ENCODE measurements around the gene COL6A3.
"Not testable (repeated sequence)": the region's sequence is repeated elsewhere in the genome, so short reads cannot be mapped to it uniquely, and the experiment has no call there.

Gene COL6A3

GRCh38 chr2:237314681-237315080 is 99.3 kb downstream of the COL6A3 start:
- no peak for DNase-seq

DNA sequence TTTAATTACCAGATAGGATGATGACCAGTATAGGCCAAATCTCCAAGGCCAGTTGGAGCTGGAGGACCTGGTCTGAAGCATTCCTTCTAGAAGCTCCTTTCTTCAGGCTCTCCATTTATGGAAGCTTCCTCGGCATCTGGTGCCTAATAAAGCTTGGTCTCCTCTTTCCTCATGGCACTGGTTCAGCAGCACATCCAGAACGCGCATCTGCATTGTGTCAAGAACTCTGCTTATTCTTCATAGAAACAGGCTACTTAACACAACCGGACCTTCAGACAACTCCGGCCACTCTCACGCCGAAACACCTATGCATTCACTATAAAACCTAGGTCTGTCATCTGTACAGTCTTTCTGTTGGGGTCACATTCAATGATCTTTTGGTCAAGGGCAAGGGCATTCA is 99.8 kb downstream of the COL6A3 start:
- no peak for DNase-seq

GRCh38 chr2:237312021-237312755 is 101.8 kb downstream of the COL6A3 start:
- no peak for DNase-seq

DNA sequence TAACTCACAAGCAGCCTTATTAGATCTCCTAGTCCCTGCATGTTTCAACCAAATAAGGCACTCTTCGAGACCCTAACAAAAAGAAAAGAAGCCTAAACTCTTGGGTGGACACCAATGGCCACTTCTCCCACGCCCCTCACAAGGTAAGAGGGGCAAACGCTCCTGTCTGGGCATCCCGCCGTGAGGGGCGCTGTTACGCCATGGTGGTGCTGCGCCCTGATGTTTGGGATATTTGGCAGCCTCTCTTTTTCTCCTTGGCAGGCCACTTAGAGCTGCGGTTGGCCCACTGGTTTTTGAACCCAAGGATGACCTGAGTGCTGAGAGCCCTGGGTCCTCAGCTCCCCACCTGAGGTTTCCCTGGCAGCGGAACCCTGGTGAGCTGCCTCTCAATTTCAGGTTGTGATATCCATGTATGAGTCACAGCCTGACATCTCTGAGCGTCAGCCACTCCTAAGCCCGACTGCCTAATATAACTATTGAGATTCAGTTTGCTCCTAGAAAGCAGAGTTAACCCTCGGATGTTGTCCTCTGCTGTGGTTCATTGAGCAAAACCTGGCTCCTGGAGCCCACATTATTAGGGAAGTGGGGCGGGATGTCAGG is 103.3 kb downstream of the COL6A3 start:
- DNase-seq = no peak

- no peak for DNase-seq
Observed at GRCh38 chr2:237309416-237309815, 104.5 kb downstream of the COL6A3 start.

DNA sequence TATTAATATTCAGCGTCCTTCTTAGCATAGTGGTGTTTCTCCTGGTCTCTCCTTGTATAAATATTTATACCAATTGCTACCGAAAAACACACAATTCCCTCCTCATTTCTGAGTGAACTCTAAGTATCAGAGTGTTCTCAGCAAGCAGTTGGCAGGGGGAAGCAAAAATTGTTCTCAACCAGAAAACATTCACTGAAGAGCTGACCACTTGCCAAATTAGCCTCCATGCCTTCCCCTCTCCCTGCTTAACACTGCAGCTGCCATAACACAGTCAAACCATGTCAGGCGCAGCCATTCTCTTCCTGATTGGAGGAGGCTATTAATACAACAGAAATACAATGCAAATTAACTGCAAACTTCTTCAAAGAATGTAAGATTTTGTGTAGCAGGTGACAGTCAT is 105.0 kb downstream of the COL6A3 start:
- DNase-seq = no peak

GRCh38 chr2:237307474-237307873 is 106.5 kb downstream of the COL6A3 start:
- no peak for DNase-seq

- no peak for DNase-seq
Observed at GRCh38 chr2:237306787-237307170, 107.2 kb downstream of the COL6A3 start.

- DNase-seq = no peak
Observed at GRCh38 chr2:237306083-237306786, 107.7 kb downstream of the COL6A3 start.

GRCh38 chr2:237305579-237305978 is 108.4 kb downstream of the COL6A3 start:
- no peak for DNase-seq

DNA sequence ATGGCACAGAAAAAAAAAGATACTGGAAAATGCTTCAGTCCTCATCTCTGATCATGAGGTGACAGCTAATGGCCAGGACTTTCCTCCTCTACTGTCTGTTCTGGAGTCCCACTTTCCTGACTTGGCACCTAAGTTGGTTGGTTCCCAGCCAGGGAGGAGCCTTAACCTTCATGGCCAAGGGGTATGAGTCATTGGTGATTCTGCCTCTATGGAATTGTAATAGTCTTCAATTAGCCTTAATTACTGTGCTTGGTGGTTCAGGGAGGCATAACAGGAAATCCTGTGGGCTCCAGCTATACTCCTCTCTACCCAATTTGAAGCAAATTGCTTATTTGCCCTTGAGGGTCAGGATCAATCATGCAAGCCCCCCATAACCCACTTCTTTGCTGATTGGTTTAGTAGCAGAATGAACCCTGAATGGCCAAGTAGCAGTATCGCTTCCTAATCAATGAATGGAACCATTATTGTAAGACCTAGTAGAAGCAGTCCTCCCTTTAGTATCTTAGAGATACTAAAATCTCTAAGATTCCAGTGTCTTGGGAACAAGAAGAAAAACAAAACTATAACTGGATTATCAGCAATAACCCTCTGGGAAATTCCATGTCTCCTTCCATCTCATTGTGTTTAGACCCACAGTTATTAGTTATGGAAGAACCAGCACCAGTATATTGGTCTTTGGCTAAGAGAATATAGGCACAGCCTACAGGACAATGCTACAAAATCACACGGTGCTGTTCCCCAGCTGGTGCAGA is 109.0 kb downstream of the COL6A3 start:
- DNase-seq = peak; percentile 4

GRCh38 chr2:237303244-237303643 is 110.7 kb downstream of the COL6A3 start:
- DNase-seq = not testable (repeated sequence)

DNA sequence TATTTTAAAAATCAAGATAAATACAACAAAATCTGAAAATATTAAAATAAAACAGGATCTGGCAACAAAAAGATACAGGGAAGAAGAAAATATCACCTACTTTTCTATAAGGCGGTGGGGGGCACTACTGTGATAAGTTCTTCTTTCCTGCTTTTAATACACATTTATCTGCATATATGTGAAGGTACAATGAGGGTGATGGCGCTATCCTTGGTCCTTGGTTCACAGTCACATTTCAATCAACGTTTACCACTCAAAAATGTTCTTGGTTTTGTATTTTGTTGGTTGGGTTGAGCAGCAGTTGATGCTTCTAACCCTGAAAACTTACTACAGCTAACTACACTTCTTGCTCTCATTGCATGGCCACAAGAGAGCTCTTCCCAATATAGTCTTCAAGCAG is 112.4 kb downstream of the COL6A3 start:
- DNase-seq = no peak

- no peak for DNase-seq
Observed at GRCh38 chr2:237300739-237301138, 113.2 kb downstream of the COL6A3 start.

- DNase-seq = no peak
Observed at GRCh38 chr2:237299906-237300305, 114.1 kb downstream of the COL6A3 start.

- no peak for DNase-seq
Observed at GRCh38 chr2:237298151-237299118, 115.5 kb downstream of the COL6A3 start.

GRCh38 chr2:237297421-237298150 is 116.4 kb downstream of the COL6A3 start:
- DNase-seq = no peak

- DNase-seq = no peak
Observed at GRCh38 chr2:237296756-237297155, 117.2 kb downstream of the COL6A3 start.

- no peak for DNase-seq
Observed at GRCh38 chr2:237295889-237296480, 118.0 kb downstream of the COL6A3 start.

DNA sequence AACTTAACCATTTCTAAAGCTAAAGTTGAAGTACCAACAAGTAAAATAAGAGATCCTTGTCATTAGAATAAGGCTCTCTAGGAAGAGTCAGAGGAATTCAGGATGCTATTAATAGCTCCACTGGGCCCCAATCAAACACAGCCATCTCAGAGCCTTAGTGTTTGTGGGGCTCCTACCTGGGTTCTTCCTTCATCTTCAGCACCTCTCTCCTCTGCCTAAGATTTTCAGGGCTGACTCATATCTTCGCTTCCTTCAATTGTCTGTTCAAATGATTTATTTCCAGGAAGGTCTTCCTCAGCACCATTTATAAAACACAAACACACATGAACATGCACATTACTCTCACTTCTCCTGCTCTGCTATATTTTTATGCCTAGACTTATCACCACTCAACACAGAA is 119.5 kb downstream of the COL6A3 start:
- no peak for DNase-seq

GRCh38 chr2:237293978-237294377 is 120.0 kb downstream of the COL6A3 start:
- DNase-seq = no peak
